SU-DHL-6 (cell line): Measurements from ENCODE around the gene WDR41.
A peak's percentile ranks its signal among the peaks of the same experiment; 100 is the strongest.
"Not testable (repeated sequence)": the region's sequence is repeated elsewhere in the genome, so short reads cannot be mapped to it uniquely, and the experiment has no call there.

Source experiments
- H2AFZ ChIP-seq: fragments of 200-600 bp; sonication (generic); 2 replicates; pipeline ENCODE4 v1.6.1; 2014; ENCODE audit warnings: low read depth, mild to moderate bottlenecking, moderate library complexity, mixed read lengths, antibody characterized with exemption, low read length; ENCODE audit not compliant: severe bottlenecking
- H3F3A ChIP-seq: fragments of 200-600 bp; shearing (Covaris generic); 2 replicates; pipeline ENCODE4 v1.6.0; 2016; ENCODE audit warnings: antibody characterized with exemption, mild to moderate bottlenecking; ENCODE audit not compliant: insufficient read depth
- H3K27ac ChIP-seq: fragments of 200-600 bp; sonication (generic); 2 replicates; pipeline ENCODE4 v1.5.1; 2016; ENCODE audit warnings: low read depth, mild to moderate bottlenecking, low read length, moderate library complexity, mixed read lengths
- H3K27me3 ChIP-seq: fragments of 200-600 bp; sonication (generic), shearing (Covaris generic); 2 replicates; pipeline ENCODE4 v1.6.0; 2014; ENCODE audit warnings: mild to moderate bottlenecking, low read length
- H3K36me3 ChIP-seq: fragments of 200-600 bp; sonication (generic); 2 replicates; pipeline ENCODE4 v1.6.1; 2014; ENCODE audit warnings: mild to moderate bottlenecking, low read length, mixed read lengths
- H3K4me2 ChIP-seq: fragments of 300-600, 200-600 bp; shearing (Covaris generic), sonication (generic); 2 replicates; pipeline ENCODE4 v1.6.0; 2014; ENCODE audit warnings: low read length, low read depth, mild to moderate bottlenecking; ENCODE audit not compliant: poor library complexity, severe bottlenecking
- H3K4me3 ChIP-seq: fragments of 200-600 bp; sonication (generic); 2 replicates; pipeline ENCODE4 v1.5.1; 2014; ENCODE audit warnings: antibody characterized with exemption, low read length, mild to moderate bottlenecking, mixed read lengths; ENCODE audit not compliant: insufficient read depth, poor library complexity, severe bottlenecking
- H3K79me2 ChIP-seq: fragments of 200-600 bp; sonication (generic); 2 replicates; pipeline ENCODE4 v1.6.1; 2014; ENCODE audit warnings: mild to moderate bottlenecking, low read length, moderate library complexity; ENCODE audit not compliant: insufficient read depth
- H3K9ac ChIP-seq: fragments of 200-600 bp; sonication (generic); 2 replicates; pipeline ENCODE4 v1.7.0; 2014; ENCODE audit warnings: mild to moderate bottlenecking, low read length
- H3K9me2 ChIP-seq: fragments of 200-600 bp; sonication (generic); replicated peaks from 2 replicates; pipeline ENCODE4 v1.6.1; 2014; ENCODE audit warnings: low read length; ENCODE audit not compliant: insufficient read depth
- H3K9me3 ChIP-seq: fragments of 200-600 bp; sonication (generic); 2 replicates; pipeline ENCODE4 v1.6.1; 2014; ENCODE audit warnings: low read length, mixed read lengths; ENCODE audit not compliant: insufficient read depth
- H4K20me1 ChIP-seq: fragments of 200-600 bp; sonication (generic); 2 replicates; pipeline ENCODE4 v1.6.1; 2014; ENCODE audit warnings: low read depth, mild to moderate bottlenecking, antibody characterized with exemption, low read length, moderate library complexity, mixed read lengths
- EZH2phosphoT487 ChIP-seq: fragments of 200-600 bp; sonication (generic), shearing (Covaris generic); conservative IDR thresholded peaks from 2 replicates; pipeline ENCODE4 v1.6.1; 2018; ENCODE audit warnings: mild to moderate bottlenecking, antibody characterized with exemption, low read length, moderate library complexity, mixed read lengths
- TF ChIP-seq, protein P1 (sequence below): fragments of 200-600 bp; sonication (generic); IDR thresholded peaks from one replicate; pipeline ENCODE4 v1.5.1; 2017; ENCODE audit warnings: antibody characterized with exemption, mild to moderate bottlenecking, low read length, moderate library complexity; ENCODE audit not compliant: insufficient read depth, poor library complexity, severe bottlenecking

WDR41 gene

GRCh38 chr5:77492653-77493000, 511 bp upstream of the WDR41 start:
- H3K4me3 ChIP-seq: no peak overlapping the region

DNA sequence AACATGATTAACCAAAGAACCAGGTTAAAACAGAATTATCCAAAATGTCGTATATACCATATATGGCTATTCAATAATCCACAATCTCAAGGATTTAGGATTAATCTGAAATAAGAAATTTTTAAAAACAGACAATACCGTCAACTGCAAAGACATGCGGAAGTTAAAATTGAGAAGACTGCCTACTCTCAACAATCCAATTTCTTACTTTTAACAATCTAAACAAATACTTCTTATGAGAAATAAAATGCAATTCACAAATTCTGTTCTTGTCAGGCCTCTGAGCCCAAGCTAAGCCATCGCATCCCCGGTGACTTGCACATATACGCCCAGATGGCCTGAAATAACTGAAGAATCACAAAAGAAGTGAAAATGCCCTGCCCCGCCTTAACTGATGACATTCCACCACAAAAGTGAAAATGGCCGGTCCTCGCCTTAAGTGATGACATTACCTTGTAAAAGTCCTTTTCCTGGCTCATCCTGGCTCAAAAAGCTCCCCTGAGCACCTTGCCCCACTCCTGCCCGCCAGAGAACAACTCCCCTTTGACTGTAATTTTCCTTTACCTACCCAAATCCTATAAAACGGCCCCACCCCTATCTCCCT, 1.3 kb downstream of the WDR41 start:
- Histone ChIP-seq H3K4me3 (peak overlapping the region; percentile 98), H3K79me2 (peaks cover 51% of the 10 kb centered on the region), H3K36me3 (peaks cover 18% of the 10 kb centered on the region), H3K27ac (peak overlapping the region; percentile 91), H3K9ac (peak overlapping the region; percentile 99), H3K4me2 (peak overlapping the region; percentile 100), H2AFZ (peak overlapping the region; percentile 95)
- not testable (repeated sequence) for H3K27me3 ChIP-seq, H4K20me1 ChIP-seq, H3F3A ChIP-seq, H3K9me2 ChIP-seq, H3K9me3 ChIP-seq

More at GRCh38 chr5:77492653-77493000, 511 bp upstream of the WDR41 start:
- Histone ChIP-seq H2AFZ (peak overlapping the region; percentile 92), H3K79me2 (peaks cover 39% of the 10 kb centered on the region), H3K4me2 (peak overlapping the region; percentile 35), H3K9ac (peak overlapping the region; percentile 99; the same call in 1 of the 2 replicates), H3F3A (peaks cover 4% of the 10 kb centered on the region), H3K27me3 (no peaks in the 10 kb centered on the region), H3K9me3 (no peaks in the 10 kb centered on the region), H4K20me1 (no peaks in the 10 kb centered on the region), H3K36me3 (peaks cover 4% of the 10 kb centered on the region; the same call in 1 of the 2 replicates), H3K27ac (peak overlapping the region; percentile 91), H3K9me2 (no peaks in the 10 kb centered on the region)
- TF ChIP-seq, protein P1, sequence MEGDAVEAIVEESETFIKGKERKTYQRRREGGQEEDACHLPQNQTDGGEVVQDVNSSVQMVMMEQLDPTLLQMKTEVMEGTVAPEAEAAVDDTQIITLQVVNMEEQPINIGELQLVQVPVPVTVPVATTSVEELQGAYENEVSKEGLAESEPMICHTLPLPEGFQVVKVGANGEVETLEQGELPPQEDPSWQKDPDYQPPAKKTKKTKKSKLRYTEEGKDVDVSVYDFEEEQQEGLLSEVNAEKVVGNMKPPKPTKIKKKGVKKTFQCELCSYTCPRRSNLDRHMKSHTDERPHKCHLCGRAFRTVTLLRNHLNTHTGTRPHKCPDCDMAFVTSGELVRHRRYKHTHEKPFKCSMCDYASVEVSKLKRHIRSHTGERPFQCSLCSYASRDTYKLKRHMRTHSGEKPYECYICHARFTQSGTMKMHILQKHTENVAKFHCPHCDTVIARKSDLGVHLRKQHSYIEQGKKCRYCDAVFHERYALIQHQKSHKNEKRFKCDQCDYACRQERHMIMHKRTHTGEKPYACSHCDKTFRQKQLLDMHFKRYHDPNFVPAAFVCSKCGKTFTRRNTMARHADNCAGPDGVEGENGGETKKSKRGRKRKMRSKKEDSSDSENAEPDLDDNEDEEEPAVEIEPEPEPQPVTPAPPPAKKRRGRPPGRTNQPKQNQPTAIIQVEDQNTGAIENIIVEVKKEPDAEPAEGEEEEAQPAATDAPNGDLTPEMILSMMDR: no peak
- no peak for TF ChIP-seq EZH2phosphoT487

DNA sequence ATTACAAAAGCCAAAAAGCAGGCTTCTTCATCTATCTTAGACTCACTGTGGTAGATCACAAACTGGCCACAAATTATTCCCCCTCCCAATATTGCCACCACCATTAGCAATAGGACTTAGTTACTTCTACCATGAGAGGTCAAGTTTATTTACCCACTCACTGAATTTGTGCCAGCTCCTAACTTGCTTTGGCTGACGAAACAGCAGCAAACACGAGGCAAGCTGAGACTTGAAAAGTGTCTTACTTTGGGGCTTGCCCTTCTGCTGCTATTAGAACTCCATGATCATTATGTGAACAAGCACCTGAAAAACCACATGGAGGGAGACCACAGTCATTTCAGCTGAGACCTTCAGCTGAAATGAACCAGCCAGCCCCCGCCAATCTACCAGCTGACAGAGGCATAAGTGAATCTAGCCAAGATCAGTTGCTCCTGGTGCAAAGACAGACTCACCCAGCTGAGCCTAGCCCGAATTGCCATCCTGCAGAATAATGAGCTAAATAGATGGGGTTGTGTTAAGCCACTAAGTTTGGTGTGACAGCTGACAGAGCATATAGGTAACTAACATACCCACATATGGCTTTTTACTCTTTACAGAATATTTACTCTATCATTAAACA, 5.7 kb downstream of the WDR41 start:
- no peaks in the 10 kb centered on the region for H3K27me3 ChIP-seq
- no peaks in the 10 kb centered on the region for H3K9me2 ChIP-seq
- H3K36me3 ChIP-seq: peaks cover 46% of the 10 kb centered on the region
- peaks cover under 1% of the 10 kb centered on the region for H3F3A ChIP-seq
- H2AFZ ChIP-seq: no peak overlapping the region
- no peaks in the 10 kb centered on the region for H3K9me3 ChIP-seq
- TF ChIP-seq EZH2phosphoT487: no peak
- TF ChIP-seq, protein P1: no peak
- H3K9ac ChIP-seq: no peak overlapping the region
- peaks cover 57% of the 10 kb centered on the region for H3K79me2 ChIP-seq
- no peak overlapping the region for H3K4me3 ChIP-seq
- no peak overlapping the region for H3K4me2 ChIP-seq
- H3K27ac ChIP-seq: no peak overlapping the region
- H4K20me1 ChIP-seq: no peaks in the 10 kb centered on the region

- TF ChIP-seq, protein P1: no peak
- no peak for TF ChIP-seq EZH2phosphoT487
- Histone ChIP-seq H4K20me1 (no peaks in the 10 kb centered on the region), H3F3A (no peaks in the 10 kb centered on the region), H3K4me2 (no peak overlapping the region), H3K9me3 (no peaks in the 10 kb centered on the region), H3K9me2 (no peaks in the 10 kb centered on the region), H3K9ac (no peak overlapping the region), H3K27me3 (no peaks in the 10 kb centered on the region), H3K36me3 (peaks cover 48% of the 10 kb centered on the region), H2AFZ (no peak overlapping the region), H3K27ac (no peak overlapping the region), H3K79me2 (peaks cover 33% of the 10 kb centered on the region; the same call in 1 of the 2 replicates), H3K4me3 (no peak overlapping the region)
Observed at GRCh38 chr5:77483682-77484081, 8.4 kb downstream of the WDR41 start.

- H3K4me3 ChIP-seq, H3K9me2 ChIP-seq, H3K9me3 ChIP-seq, H2AFZ ChIP-seq, H3K79me2 ChIP-seq, H3K9ac ChIP-seq, H4K20me1 ChIP-seq, H3K36me3 ChIP-seq, H3F3A ChIP-seq, H3K4me2 ChIP-seq, H3K27me3 ChIP-seq, H3K27ac ChIP-seq: not testable (repeated sequence)
Observed at GRCh38 chr5:77475041-77475440, 17.1 kb downstream of the WDR41 start.

GRCh38 chr5:77468875-77469274, 23.2 kb downstream of the WDR41 start:
- not testable (repeated sequence) for H3F3A ChIP-seq, H3K27me3 ChIP-seq, H3K4me3 ChIP-seq, H2AFZ ChIP-seq, H3K9me3 ChIP-seq, H3K27ac ChIP-seq, H3K36me3 ChIP-seq, H3K9me2 ChIP-seq, H3K9ac ChIP-seq, H3K4me2 ChIP-seq
- H4K20me1 ChIP-seq: 0 out of 2 replicates have a peak, but pooled peaks cover 12% of the 10 kb centered on the region
- H3K79me2 ChIP-seq: peaks cover 49% of the 10 kb centered on the region
